Left cardiac atrium (tissue), 4 donors: ENCODE measurements around the gene DCK. TPM values are rescaled to one million over a fixed set of nuclear protein-coding genes. Genes with fewer than 3 reads are reported as not detected.

Source experiments
- ATAC-seq, 2 donors: fragments of 200-7000 bp; cut with Tn5 transposase; one replicate each; pipeline ENCODE4 v1.9.1; 2020; ENCODE audit warnings: mild to moderate bottlenecking in 2 of 2, moderate library complexity in 2 of 2
- DNase-seq: peaks from one replicate; pipeline ENCODE4 v3.0.0-alpha.2; 2020
- intact Hi-C, 2 donors: fragments of 100-400 bp; cut with DNase I; formaldehyde crosslinking; loops; one replicate each; pipeline versions ENCODE4 v1.14.1 to v1.15.1; 2022 to 2023
- long read RNA-seq: library from polyadenylated mRNA; unstranded; transcript quantifications from one replicate; pipeline ENCODE4 v2.0.0, GENCODE V29; 2021
- total RNA-seq, 2 donors: library from RNA; stranded (reverse); fragmentation: NEBNext Ultra II Directional; extraction: Animal tissue kit (Norgen Biotek cat#: 25700); gene quantifications; one replicate each; pipeline ENCODE4 v1.2.1, GENCODE V29; 2021
- donor health status: DM: no; HTN: yes; CAD: no.
- donor health status: DM: no; HTN: yes; CAD: no; lungs with severe emphysema.
- donor health status: DM: yes; HTN: yes; CAD: no.
- donor health status: Dilated cardiomyopathy.

Gene DCK
- 1 to 10 TPM; 7.3 to 8.1 TPM for total RNA-seq
- long read RNA-seq, transcript DCK-201 (7 exons, 2,716 nt), result major isoform, 10 of 12 reads
- long read RNA-seq, partial matches to known transcripts, result 1 of 12 reads
- long read RNA-seq, other reads (novel, unspliced or antisense), result 1 of 12 reads

DNA sequence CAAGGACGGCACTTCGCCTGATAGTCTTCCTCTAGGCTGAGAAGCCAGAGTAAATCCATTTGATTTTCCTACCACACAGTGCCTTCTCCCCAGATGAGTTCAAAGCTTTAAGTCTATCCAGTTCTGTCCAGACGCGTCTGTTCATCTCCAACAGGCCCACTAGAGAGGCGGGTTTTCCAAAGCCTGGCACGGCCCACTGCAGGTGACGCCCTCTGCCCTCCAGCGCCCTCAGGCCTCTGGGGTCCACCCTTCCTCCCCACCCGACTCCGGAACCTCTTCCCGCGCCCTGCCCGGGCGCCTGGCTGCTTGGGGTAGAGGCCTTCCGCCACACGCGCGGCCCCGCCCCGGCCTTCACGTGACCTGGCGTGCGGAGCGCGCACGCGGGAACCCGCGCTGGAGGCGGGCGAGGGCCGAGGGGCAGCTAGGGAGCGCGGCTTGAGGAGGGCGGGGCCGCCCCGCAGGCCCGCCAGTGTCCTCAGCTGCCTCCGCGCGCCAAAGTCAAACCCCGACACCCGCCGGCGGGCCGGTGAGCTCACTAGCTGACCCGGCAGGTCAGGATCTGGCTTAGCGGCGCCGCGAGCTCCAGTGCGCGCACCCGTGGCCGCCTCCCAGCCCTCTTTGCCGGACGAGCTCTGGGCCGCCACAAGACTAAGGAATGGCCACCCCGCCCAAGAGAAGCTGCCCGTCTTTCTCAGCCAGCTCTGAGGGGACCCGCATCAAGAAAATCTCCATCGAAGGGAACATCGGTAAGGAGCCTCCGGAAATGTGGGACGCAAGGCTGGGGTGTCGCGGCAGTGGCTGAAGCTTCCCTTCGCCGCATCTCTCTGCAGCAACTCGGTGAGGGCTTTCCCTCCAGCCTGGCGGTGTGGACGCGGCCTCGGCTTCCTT is at the start of gene DCK:
Gene DCK (plus strand): TSS at position 469 of the 888 bp plus-strand sequence. CDS start 187 bp downstream, at position 656.
- ATAC-seq (peak; percentile 99), DNase-seq (peak; percentile 94)
- intact Hi-C loops, result loop anchor here in 1 of 2 donors (10.0 kb wide), 1 partner anchor 159 kb away; the partner anchor contains the start of gene GRSF1

DNA sequence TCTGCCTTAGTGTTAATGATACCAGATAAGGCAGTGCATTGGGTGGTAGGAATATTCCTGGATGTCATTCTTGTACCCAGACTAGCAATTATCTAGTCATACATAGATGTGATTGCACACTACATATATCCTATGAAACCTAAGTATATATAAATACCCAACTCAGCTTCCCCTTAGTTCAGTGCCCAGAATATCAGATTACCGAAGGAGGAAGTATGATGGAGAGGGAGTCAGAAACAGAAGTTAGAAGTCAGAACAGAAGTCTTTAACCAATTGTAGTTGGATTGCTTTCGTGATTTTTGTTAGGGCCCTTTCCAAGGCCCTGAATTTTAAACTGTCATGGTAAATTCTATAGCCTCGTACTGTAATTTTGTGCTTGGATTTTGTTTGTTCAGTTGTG is 48.4 kb upstream of the DCK start:
- no peak for DNase-seq
- peak in 1 of 2 donors; percentile 63 for ATAC-seq
- intact Hi-C loops, result no loop called here

DNA sequence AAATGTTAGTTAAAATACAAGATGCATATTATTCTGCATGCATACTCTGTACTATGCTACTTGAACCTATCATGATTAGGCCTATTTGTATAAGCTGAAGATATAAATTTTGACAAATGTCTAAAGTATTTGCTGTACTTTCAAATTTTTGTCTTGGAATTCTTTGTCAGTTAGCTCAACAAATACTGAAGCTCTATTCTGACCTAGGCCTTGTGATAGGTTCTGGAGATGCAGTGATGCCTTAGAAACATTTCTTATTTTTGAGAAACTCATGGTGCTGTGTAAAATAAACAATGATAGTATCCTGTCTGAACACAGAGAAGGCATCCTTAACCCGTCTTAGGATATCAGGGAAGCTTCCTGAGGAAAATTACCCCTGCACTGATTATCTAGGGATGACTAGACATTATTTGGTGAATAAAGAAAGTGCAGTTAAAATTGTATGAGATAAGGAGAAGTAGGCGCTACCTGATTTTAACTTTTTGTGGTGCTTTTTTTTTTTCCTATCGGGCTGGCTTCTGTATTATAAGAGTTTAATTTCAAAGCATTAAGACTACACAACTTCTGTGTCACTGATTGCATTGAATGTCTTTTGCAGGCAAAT is 47.9 kb upstream of the DCK start:
- ATAC-seq, result no peak
- no peak for DNase-seq
- intact Hi-C loops, result no loop called here

DNA sequence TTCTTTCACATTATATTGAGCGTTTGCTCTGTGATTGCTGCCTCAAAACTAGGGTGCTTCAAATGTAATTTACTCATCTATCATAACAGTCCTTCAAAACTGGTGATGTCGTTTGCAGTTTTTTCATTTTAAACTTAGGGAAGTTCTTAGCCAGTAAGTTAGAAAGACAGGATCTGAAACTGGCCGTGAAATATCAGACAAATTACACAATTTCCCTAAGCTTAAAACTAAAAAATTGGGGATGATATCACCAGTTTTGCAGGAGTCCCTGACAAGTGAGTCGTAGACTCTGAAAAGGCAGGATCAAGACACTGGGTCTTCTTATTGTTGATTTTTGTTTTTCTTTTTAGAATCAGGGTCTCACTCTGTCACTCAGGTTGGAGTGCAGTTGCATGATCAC is 46.5 kb upstream of the DCK start:
- DNase-seq, result no peak
- intact Hi-C loops, result no loop called here
- ATAC-seq, result no peak

DNA sequence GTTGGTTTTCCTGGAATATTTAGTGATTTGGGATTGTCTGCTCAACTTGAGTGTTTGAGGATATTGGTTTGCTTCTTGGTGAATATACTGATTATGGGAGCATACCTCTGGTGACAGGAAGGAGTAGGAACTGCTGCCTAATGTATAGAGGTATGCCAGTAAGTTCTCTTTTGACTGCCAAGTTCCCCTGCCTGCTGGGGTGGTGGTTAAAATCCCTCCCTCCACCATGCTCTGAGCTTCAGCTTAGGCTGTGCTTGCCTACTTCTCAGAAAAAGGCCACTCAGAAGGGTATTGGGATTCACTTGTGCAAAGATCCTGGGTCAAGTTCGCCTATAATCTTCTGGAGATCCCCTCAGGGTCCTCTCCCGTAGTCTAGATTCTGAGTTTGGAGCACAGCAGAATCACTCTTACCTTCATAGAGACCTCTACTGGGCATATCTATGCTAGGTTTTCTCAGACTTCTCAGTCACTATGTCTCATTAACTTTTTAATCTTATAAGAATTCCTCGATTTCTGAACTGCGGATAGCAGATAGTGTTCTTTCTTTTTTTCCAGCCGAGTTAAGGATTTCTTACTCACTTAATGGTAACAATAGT is 44.7 kb upstream of the DCK start:
- ATAC-seq (no peak), DNase-seq (no peak)
- intact Hi-C loops, result no loop called here

DNA sequence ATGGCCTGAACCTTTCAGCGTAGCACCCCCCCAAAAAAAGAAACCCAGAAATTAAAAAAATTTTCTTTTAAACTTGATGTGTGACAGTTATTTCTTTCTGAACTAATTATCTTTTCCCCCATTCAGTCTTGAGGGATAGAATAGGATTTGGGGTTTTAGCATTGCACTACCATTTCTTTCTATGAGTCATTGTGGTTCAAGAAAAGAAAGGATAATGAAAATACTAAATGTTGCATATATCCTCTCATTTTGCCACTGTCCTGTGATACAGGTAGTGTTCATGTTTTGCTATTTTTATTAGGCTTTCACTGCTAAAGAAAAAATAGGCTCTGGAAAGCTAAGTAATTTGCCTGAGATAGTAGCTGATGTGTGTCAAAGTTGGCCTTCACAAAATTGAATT is 39.4 kb upstream of the DCK start:
- ATAC-seq (no peak), DNase-seq (no peak)
- intact Hi-C loops, result no loop called here

DNA sequence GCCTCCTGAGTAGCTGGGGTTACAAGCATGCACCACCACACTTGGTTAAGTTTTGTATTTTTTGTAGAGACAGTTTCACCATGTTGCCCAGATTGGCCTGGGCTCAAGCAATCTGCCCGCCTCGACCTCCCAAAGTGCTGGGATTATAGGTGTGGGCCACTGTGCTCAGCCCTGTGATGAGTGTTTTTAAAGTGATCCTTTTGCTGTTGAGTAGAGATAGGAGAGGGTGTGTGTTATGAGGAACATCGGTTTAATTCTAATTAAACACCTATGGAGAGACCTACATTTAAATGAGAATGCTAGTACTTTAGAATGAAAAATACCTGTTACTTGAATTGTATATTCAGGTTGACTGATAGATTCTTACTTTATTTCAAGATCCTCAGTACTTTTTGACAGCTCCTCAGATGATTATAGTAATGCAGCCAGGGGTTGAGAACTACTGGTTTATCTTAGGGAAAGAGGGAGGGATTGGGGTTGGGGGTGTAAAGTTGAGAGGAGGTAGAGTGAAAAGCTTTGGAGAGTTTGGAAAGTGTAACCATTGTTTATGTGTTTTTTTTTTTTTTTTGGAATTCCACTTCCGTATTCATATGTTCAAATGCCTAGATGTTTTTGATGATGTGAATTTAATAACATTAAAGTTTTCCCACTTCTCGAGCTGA is 36.8 kb upstream of the DCK start:
- intact Hi-C loops, result no loop called here
- ATAC-seq (no peak), DNase-seq (no peak)

DNA sequence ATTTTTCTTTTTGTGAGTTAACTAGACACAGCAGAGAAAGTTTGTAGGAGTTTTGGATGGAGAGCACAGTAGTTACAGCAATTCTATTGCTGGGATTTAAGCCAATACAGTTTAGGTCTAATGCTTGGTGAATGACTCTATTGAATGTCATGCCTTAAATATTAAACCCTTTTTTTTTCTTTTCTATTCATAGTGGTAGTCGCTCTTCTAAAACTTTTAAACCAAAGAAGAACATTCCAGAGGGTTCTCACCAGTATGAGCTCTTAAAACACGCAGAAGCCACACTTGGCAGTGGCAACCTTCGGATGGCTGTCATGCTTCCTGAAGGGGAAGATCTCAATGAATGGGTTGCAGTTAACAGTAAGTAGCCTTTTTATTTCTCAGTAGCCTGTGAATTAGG is 34.8 kb upstream of the DCK start:
- intact Hi-C loops, result no loop called here
- no peak for ATAC-seq

DNA sequence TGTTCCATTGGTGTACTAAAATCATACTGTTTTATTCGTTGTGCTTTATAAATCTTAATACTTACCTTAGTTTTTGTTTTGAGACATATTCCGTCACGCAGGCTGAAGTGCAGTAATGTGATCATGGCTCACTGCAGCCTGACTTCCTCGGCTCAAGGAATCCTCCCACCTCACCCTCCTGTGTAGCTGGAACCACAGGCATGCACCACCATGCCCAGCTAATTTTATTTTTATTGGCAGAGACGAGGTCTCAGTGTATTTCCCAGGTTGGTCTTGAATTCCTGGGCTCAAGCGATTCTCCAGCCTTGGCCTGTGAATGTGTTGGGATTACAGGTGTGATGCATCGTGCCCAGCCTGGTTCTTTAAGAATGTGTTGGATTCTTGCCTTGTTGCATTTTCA is 24.4 kb upstream of the DCK start:
- DNase-seq, result no peak
- intact Hi-C loops, result no loop called here
- no peak for ATAC-seq

More for the DNA sequence above, 34.8 kb upstream of the DCK start:
- DNase-seq, result no peak

DNA sequence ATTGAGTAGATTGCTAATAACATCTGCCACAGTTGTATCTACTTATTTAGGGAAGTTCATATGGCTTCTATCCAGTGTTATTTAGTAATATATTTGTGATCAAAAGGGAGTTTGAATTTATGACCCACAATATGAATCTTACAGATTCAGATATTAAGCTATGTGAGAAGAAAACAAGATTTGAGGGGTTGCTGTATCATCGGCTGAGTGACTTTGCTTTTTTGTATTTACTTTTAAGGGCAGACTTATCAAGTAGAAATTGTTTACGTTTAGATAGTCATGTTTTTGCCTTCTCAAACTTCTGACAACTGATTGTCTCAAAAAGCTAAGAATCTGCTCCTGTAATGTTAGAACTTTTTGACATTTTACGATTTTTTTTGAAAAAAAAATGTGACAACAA is 17.2 kb upstream of the DCK start:
- intact Hi-C loops, result no loop called here
- DNase-seq (no peak), ATAC-seq (no peak)

DNA sequence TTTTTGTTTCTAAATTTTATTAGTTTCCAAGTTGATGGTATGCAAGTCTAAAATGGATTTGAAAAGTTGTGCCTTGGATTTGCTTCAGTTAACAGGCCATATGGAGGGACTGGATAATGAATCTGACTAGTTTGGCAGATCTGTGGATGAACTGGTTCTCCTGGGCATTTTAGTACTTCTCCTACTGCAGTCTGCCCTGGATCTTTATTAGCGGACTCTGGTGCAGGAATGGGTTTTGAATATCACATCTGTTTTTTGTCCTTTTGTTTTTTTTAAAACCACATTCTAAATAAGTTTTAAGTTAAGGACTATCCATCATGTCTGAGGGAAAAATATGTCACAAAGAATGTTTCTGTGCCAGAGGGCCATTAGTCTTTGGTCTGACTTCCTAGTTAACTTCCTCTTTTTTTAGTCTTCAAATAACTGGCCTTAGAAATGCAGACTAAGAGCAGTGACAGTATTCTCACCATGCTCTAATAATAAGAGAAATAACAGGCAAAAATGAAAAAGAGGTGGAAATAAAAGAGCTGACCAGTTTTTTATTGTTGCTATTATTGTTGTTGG is 13.9 kb upstream of the DCK start:
- no peak for DNase-seq
- intact Hi-C loops, result no loop called here
- no peak for ATAC-seq

DNA sequence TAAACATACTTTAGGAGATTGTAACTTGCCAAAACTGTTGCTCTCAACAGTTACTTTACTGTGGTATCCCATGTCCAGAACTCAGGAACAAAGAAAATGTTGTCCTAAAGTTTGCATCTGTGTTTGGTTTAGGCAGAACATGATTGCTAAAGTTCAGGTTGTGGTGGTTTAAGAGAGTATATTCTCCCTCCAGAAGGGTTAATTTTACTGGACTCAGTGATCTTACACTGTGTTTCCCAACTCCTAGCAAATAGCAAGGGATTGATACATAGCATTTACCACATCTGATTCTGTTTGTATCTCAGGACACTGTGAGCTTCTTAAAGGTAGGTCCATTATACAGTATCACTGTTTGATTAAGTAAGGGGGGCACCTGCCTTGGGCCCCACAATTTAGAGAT is 13.3 kb upstream of the DCK start:
- DNase-seq (no peak), ATAC-seq (no peak)
- intact Hi-C loops, result no loop called here

DNA sequence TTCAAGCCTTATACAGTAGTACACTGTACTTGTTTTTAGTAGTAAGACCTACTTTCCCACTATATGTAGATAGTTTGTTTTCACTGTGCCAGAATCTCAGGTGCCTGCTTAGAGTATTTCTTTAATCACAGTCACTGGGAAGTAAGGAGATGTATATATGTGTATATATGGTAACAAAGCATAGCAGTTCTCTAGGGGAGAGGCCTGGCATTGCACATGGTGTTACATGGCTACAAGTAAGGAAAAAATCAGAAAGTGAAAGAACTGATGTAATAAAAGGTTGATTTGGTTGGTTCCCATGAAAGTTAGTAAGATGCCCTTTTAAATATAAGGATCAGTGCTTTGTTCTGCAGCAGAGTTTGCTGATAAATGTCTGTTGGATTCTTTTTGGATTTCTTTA is 9.3 kb upstream of the DCK start:
- intact Hi-C loops, result no loop called here
- no peak for ATAC-seq
- DNase-seq, result no peak

DNA sequence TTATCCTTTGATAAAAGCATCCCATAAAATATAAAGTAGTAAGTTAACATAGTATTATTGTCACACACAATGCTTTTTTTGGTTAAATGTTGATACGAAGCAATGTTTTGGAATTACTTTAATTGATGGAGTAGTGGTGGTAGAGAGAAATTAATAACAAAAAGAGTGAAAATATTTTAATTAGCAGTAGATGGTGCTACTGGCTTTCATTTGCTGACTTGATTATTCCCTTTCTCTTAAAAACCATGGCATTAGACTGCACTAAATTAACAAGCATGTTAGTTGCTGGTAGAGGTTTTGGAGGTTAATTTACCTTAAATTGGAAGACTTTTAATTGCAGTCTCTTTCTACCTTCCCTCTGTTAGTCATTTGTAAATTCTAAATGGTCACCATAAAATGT is 8.9 kb upstream of the DCK start:
- DNase-seq, result no peak
- intact Hi-C loops, result no loop called here
- ATAC-seq, result no peak

DNA sequence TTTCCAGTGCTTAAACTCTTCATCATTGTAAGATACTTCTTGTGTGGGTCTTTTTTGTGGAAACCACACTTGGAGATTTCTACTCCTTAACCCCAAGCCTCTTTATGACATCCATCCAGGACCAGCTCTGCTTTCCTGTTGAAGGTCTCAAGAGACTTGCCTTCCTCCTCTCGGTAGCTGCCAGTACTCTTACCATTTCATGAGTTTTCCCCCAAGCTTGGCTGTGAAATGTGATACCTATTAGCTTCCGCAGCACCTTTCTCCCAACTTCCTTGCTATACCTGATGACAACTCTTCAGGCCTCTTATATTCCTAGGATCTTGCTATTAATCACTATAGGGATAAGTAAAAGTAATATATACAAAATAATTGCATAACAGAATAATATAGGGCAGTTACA is 1.9 kb upstream of the DCK start:
- no peak for ATAC-seq
- DNase-seq, result no peak
- intact Hi-C loops, result loop anchor here in 1 of 2 donors (10.0 kb wide), 1 partner anchor 157 kb away; the partner anchor contains the start of gene GRSF1

DNA sequence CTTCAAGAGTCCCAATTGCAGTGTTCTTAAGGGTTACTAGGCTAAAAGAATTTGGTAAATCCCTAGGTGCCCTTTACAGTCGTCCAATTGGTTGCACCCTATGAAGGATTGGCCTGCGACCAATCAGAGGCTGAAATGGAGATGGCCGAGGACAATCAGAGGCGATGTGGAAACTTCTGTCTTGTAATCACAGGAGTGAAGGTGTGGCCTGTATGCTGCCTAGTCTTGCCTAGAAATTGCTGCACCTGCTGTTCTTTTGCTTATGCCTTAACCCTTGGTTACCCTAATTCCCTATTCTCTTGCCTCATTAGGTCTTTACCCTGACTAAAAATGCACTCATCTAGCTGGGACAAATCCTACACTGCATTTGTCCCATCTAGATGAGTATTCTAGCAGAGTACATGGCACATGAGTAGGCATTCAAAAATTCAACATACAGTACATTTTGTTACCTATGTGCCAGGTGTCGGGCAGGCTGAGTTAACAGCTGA is 1.0 kb upstream of the DCK start:
- DNase-seq (no peak), ATAC-seq (no peak)
- intact Hi-C loops, result loop anchor here in 1 of 2 donors (10.0 kb wide), 1 partner anchor 158 kb away; the partner anchor contains the start of gene GRSF1

DNA sequence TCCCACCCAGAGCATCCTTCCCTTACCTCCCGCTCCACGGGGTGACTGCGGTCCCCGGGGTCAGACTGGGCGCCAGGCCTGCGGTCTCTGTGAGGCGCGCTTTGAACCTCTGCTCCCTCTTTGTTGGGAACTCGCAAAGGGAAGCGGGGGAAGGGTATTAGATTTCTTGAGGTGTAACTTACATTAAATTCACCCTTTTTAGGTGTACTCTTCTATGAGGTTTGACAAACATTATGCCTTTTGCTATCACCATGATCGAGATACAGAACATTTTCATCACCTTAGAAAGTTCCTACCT is 569 bp downstream of the DCK start:
- intact Hi-C loops, result loop anchor here in 1 of 2 donors (10.0 kb wide), 1 partner anchor 159 kb away; the partner anchor contains the start of gene GRSF1

DNA sequence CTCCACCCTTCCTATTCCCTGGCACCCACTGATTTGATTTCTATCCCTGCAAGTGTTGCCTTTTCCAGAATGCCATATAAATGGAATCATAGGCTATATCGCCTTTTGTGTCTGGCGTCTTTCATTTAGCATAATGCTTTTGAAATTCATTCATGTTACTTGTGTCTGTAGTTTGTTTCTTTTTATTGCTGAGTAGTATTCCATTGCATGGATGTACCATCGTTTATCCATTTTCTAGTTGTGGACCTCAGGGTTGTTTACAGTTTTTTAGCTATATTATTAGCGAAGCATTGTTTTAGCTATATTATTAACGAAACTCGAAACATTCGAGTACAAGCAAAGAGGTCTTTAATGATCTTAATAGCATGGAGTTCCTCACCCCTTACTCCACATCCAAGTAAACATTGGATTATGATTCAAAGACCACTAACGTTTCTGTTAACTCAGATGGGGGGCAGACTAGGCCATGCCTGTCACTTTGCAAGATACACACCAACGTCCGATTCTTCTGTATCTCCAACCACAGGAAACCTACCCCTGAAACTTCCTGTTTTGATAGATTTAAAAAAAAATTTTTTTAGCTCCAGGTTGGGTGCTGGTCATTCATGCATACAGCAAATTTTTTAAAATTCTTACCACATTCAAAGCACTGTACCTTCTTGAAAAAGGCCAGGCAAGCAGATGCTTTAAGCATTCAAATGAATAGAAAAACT is 1.1 kb downstream of the DCK start:
- DNase-seq (no peak), ATAC-seq (no peak)
- intact Hi-C loops, result loop anchor here in 1 of 2 donors (10.0 kb wide), 1 partner anchor 160 kb away; the partner anchor contains the start of gene GRSF1

More for the DNA sequence above, 569 bp downstream of the DCK start:
- DNase-seq (no peak), ATAC-seq (no peak)
